Erythroblast (primary cell): ENCODE measurements around the gene KIFC3.
"Not testable (repeated sequence)": the region's sequence is repeated elsewhere in the genome, so short reads cannot be mapped to it uniquely, and the experiment has no call there.

Experiments
- DNase-seq, 2 experiments: peaks; one replicate each; lab custom pipeline; 2025; lab: John Stamatoyannopoulos, UW
- GATA1 ChIP-seq: IDR thresholded peaks from 2 replicates; pipeline ENCODE4 v1.6.1; 2011; ENCODE audit warnings: low read depth, mild to moderate bottlenecking, control low read depth, low read length, moderate library complexity
- POLR2A ChIP-seq: IDR thresholded peaks from 2 replicates; pipeline ENCODE4 v1.6.1; 2011; ENCODE audit warnings: mild to moderate bottlenecking, low read length

KIFC3 gene

DNA sequence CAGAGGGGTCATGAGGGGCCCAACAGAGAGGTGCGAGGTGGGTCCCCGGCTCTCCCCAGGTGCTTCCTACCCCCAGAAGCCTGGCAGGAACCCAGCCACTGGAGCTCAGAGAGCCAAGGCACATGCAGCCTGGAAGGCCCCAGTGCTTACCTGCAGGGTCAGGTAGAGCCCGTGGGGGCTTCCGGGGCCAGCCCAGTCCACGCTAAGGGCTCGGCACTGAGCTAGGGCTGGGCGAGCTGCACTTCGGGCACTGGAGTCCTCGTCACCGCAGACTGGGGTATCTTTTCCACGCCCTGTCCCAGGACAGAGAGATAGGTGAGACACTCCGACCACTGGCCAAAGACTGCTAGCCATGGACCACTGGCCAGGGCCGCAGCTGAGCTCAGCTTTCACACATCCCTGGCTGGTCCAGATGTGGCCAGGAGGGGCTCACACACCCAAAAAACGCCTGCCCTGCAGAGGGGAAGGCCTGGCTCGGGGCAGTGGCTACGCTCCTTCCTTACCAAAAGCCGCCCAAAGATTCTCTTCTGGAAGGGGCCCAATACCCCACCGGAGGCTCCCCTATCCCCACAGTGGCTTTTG, 7.4 kb downstream of the KIFC3 start:
- TF ChIP-seq GATA1 (no peak), POLR2A (no peak)
- DNase-seq, result no peak

DNA sequence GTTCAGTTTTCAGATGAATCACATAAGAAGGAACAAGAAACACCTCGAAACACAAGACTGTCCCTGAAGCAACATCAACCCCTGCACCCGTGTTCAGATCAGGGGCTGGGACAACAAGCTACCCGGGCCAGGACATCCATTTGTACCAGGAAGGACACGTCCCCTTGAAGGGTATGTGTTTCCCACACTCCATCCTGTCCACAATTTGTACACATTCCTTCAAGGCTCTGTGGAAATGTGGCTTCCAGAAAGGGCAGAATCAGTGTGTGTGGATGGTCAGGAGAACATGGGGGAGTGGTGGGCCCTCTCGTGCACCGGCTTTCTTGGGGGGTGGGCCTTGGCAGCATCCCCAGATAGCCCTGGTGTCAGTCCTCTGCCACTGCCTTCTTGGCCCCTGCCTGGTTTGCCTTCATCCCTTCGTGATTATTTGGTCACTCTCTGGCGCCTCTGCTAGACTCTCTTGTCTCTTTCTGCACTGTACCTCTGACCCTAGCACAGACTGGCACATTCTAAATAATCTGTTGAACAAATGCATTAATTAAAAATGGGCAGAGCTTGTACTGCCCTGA, 10.3 kb downstream of the KIFC3 start:
- no peak for DNase-seq
- TF ChIP-seq POLR2A (no peak), GATA1 (no peak)

DNA sequence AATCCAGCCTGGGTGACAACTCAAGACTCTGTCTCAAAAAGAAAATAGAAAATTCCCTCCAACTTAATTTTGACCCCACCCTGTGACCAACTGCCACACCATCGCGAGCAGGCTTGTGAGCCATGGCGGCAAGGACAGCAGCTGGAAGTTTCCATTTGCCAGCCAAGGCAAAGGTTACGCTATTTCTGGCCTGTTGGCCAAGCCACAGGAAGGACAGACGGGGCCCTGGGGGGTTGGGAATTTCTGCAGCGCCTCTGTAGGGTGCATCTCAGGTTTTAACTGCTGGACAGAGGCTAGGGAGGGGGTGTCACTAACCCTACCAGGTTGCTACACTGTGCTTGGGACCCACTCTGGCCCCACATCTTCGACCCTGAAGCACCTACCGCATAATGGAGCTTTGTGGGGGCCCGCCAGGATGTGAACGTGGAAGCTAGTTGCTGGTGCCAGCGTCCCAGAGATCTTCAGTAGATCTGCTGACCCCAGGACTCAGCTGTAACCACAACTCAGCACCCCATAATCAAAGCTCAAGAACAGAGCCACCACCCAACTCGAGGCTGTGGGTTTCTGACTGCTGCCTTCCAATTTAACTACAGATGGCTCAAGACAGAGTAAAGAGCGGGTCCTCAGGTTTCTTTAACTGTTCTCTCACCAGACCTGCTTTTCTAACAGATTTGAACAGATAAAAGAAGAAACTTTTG, 10.9 kb downstream of the KIFC3 start:
- no peak for DNase-seq
- TF ChIP-seq POLR2A (no peak), GATA1 (no peak)

GRCh38 chr16:57788951-57789350, 13.3 kb downstream of the KIFC3 start:
- no peak for DNase-seq
- TF ChIP-seq POLR2A (no peak), GATA1 (no peak)

DNA sequence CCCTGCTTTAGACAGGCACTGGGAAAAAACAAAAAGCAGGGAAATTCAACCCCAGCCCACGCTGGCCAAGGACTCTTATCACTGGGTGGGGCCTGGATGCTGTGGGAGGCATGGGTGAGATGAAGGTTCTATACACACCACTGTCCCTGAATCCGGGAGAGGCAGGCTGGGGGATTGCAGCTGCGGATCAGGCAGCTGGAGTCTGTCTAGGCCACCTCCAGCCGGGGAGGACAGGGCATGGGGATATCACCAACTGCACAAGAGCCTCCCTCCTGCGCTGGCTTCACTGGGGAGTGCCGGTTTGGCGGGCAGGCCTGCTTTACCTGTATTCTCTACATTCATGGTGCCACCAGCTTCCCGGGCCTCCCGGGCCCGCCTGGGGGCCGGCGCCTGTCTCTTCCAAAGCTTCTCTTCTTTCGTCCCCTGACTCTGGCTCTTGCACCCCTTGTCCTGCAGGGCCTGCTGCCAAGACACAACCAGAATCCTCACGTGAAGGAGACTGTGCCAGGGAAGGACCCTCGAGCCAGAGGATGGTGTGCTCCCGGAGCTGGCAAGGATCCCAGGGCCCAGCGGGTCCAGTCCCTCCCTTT, 13.9 kb downstream of the KIFC3 start:
- TF ChIP-seq POLR2A (no peak), GATA1 (no peak)
- no peak for DNase-seq

- no peak for TF ChIP-seq GATA1
- no peak for TF ChIP-seq POLR2A
- no peak for DNase-seq
Observed at GRCh38 chr16:57787519-57787905, 14.8 kb downstream of the KIFC3 start.

- no peak for TF ChIP-seq POLR2A
- no peak for TF ChIP-seq GATA1
- DNase-seq, result no peak
Observed at GRCh38 chr16:57786632-57787518, 15.4 kb downstream of the KIFC3 start.

- no peak for DNase-seq
- TF ChIP-seq GATA1, result no peak
- TF ChIP-seq POLR2A, result no peak
Observed at GRCh38 chr16:57785924-57786323, 16.4 kb downstream of the KIFC3 start.

DNA sequence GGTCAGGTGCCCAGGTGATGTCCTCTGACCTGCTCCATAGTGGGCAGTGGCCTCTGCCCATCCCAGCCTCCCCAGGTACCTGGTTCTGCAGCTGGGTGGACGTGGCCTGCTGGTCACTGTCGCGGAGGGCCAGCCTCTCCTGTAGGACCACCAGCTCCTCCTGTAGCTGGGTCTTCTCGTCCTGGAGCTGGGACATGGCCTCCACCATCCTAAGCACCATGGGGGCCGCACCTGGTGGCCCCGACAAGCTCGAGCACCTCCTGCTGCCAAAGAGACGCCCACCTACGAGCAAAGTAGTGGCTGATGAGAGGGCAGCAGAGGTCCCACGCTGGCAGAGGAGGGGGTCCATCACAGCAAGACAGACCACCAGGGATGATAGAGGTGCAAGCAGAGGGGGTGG, 16.9 kb downstream of the KIFC3 start:
- DNase-seq, result no peak
- TF ChIP-seq GATA1 (no peak), POLR2A (no peak)

DNA sequence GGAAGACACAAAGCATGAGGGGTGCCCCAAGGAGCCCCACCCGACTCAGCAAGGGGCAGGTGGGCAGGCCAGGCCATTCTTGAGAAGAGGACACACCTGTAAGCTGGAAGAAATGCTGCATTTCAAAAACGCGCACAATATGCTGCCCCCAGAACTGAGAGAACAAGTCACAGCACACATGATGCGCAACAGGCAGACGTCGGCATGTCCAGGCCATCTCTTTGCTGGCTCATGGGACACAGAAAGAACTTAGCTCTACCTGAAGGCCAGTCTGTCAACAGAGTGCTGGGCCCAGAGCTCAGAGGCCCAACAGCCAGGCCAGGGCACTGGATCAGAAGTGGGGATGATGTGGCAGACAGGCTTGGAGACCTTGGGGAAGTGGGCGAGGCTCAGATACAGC, 18.0 kb downstream of the KIFC3 start:
- TF ChIP-seq GATA1 (no peak), POLR2A (no peak)
- DNase-seq, result no peak

DNA sequence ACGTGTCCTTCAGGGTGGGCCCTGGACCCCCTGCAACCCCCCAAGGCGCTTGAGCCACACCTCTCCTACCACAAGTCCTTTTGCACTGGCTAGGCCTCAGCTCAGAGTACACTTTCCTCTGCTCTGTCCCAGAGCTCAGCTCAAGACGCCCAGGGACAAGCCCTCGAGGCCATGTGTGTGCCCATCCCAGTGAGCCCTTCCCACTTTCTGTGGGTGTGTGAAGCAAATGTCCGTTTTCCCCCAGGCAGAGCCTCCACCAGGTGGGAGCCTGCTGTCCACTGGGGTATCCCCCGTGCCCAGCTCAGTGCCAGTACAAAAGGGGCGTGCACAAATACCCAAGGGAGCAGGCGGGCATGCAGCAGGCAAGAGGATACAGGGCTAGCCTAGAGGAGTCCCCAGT, 18.4 kb downstream of the KIFC3 start:
- no peak for TF ChIP-seq GATA1
- no peak for DNase-seq

- no peak for DNase-seq
- no peak for TF ChIP-seq POLR2A
- TF ChIP-seq GATA1, result no peak
Observed at GRCh38 chr16:57783116-57783515, 19.2 kb downstream of the KIFC3 start.

DNA sequence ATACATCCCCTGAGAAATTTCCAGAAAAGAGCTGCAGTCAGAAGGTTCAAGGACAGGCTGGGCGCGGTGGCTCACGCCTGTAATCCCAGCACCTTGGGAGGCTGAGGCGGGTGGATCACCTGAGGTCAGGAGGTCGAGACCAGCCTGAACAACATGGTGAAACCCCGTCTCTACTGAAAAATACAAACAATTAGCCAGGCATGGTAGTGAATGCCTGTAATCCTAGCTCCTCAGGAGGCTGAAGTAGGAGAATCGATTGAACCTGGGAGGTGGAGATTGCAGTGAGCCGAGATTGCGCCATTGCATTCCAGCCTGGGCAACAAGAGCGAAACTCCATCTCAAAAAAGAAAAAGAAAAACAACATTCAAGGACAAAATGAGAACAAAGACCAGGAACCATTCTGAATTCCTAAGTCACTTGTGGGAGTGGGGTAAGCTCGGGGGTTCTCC, 19.7 kb downstream of the KIFC3 start:
- DNase-seq, result not testable (repeated sequence)
